K562 (cell line): Measurements from ENCODE around the gene AGFG2. TPM values are rescaled to one million over a fixed set of nuclear protein-coding genes. Genes with fewer than 3 reads are reported as not detected.

Source experiments
- ATAC-seq: fragments of 200-7000 bp; cut with Tn5 transposase; 3 replicates; pipeline ENCODE4 v1.9.1; 2020; ENCODE audit warnings: moderate library complexity
- BruUV-seq: library from RNA; stranded (reverse); fragments of 400-500 nt; replicated peaks from 2 replicates; lab custom pipeline; 2021; lab: Mats Ljungman, UMichigan
- CTCF ChIA-PET: fragments of 300-600 bp; formaldehyde crosslinking; extraction: SDS; loops from one replicate; lab custom pipeline; 2021; ENCODE audit warnings: low intra/inter-chr PET ratio; lab: Yijun Ruan, JAX
- POLR2A ChIA-PET: fragments of 300-600, 350-650 bp; sonication (Branson Sonifier 250); formaldehyde crosslinking; extraction: SDS; loops from one replicate; lab custom pipeline; 2021; ENCODE audit warnings: antibody characterized with exemption, inconsistent platforms; lab: Yijun Ruan, JAX
- DNase-seq, 4 experiments: peaks; one replicate each; pipeline versions ENCODE4 v3.0.0 to v3.0.0-alpha.2; 2011 to 2018; ENCODE audit warnings: low spot score in 3 of 4, mixed read lengths in 3 of 4; ENCODE audit errors: extremely low read depth in 1 of 4
- FAIRE-seq: peaks from 2 replicates; lab custom pipeline; 2011; peaks lifted over from hg19 to GRCh38; lab: Jason Lieb, UNC
- H2AFZ ChIP-seq: 2 replicates; pipeline ENCODE4 v1.6.0; 2011; ENCODE audit warnings: low read depth, low read length, control low read depth, inconsistent platforms
- H3K27ac ChIP-seq: fragments of 200-600 bp; 3 replicates; pipeline ENCODE4 v1.8.0; 2011; ENCODE audit warnings: low read depth, mild to moderate bottlenecking, control low read depth, inconsistent platforms, low read length, moderate library complexity, mixed read lengths; ENCODE audit errors: extremely low read depth
- H3K27me3 ChIP-seq, 2 experiments: fragments of 300-600 bp in 1 of 2; 2 replicates in 1 of 2; 3 replicates in 1 of 2; pipeline versions ENCODE4 v1.6.0 to v1.8.0; 2011; ENCODE audit warnings: inconsistent platforms in 2 of 2, low read length in 2 of 2, mild to moderate bottlenecking in 1 of 2, mixed read lengths in 1 of 2, moderate library complexity in 1 of 2; ENCODE audit not compliant: control insufficient read depth in 2 of 2, insufficient read depth in 2 of 2
- H3K36me3 ChIP-seq: fragments of 300-600 bp; 3 replicates; pipeline ENCODE4 v1.8.0; 2011; ENCODE audit warnings: mild to moderate bottlenecking, low read length, inconsistent platforms; ENCODE audit not compliant: control insufficient read depth, insufficient read depth
- H3K4me1 ChIP-seq, 2 experiments: fragments of 200-600 bp in 1 of 2; replicated peaks in 1 of 2; 2 replicates in 1 of 2; 3 replicates in 1 of 2; pipeline versions ENCODE4 v1.5.1 to v1.8.0; 2011; ENCODE audit warnings: inconsistent platforms in 2 of 2, low read length in 2 of 2, mild to moderate bottlenecking in 1 of 2, mixed read lengths in 1 of 2, moderate library complexity in 1 of 2; ENCODE audit not compliant: control insufficient read depth in 2 of 2, insufficient read depth in 2 of 2
- H3K4me2 ChIP-seq: 2 replicates; pipeline ENCODE4 v1.6.1; 2011; ENCODE audit warnings: low read length, control low read depth, inconsistent platforms, mixed read lengths; ENCODE audit not compliant: insufficient read depth
- H3K4me3 ChIP-seq: fragments of 200-600 bp; sonication (generic), shearing (Covaris generic); 2 replicates; pipeline ENCODE4 v1.5.1; 2016; ENCODE audit warnings: control low read depth, inconsistent platforms
- H3K79me2 ChIP-seq: fragments of 200-600 bp; 3 replicates; pipeline ENCODE4 v1.8.0; 2011; ENCODE audit warnings: low read length, inconsistent platforms; ENCODE audit not compliant: control insufficient read depth, insufficient read depth
- H3K9ac ChIP-seq, 2 experiments: 2 replicates each; pipeline versions ENCODE4 v1.6.0 to v1.6.1; 2011; ENCODE audit warnings: low read depth in 2 of 2, low read length in 2 of 2, control low read depth in 1 of 2, inconsistent platforms in 1 of 2, mild to moderate bottlenecking in 1 of 2, mixed read lengths in 1 of 2; ENCODE audit not compliant: insufficient read depth in 1 of 2
- H3K9me1 ChIP-seq: one replicate; pipeline ENCODE4 v1.6.0; 2011; ENCODE audit warnings: inconsistent platforms, mild to moderate bottlenecking, low read length, moderate library complexity; ENCODE audit not compliant: control insufficient read depth, insufficient read depth
- H3K9me3 ChIP-seq: replicated peaks from 2 replicates; pipeline ENCODE4 v1.5.1; 2011; ENCODE audit warnings: low read depth, low read length, inconsistent platforms; ENCODE audit not compliant: control insufficient read depth, insufficient read depth
- H4K20me1 ChIP-seq: replicated peaks from 2 replicates; pipeline ENCODE4 v1.6.1; 2011; ENCODE audit warnings: low read length, inconsistent platforms, mixed read lengths; ENCODE audit not compliant: control insufficient read depth, insufficient read depth
- ATF7 ChIP-seq: fragments of 450-650 bp; IDR thresholded peaks from 2 replicates; pipeline ENCODE4 v1.7.1; 2014; ENCODE audit warnings: mild to moderate bottlenecking, moderate library complexity
- CLOCK ChIP-seq: fragments of 250-450 bp; sonication (Bioruptor Pico); IDR thresholded peaks from 2 replicates; pipeline ENCODE4 v1.4.0; 2020; ENCODE audit warnings: mild to moderate bottlenecking, moderate library complexity, borderline replicate concordance
- COPS2 ChIP-seq: fragments of 450-650 bp; conservative IDR thresholded peaks from 2 replicates; pipeline ENCODE4 v1.6.1; 2016; ENCODE audit warnings: mild to moderate bottlenecking, moderate library complexity
- DMBX1 ChIP-seq: fragments of 250-450 bp; sonication (Bioruptor Pico); IDR thresholded peaks from 2 replicates; pipeline ENCODE4 v1.8.0; 2022; ENCODE audit warnings: inconsistent platforms, mild to moderate bottlenecking, moderate library complexity, borderline replicate concordance
- EWSR1 ChIP-seq: fragments of 450-650 bp; IDR thresholded peaks from 2 replicates; pipeline ENCODE4 v1.6.1; 2018; ENCODE audit warnings: borderline replicate concordance, mild to moderate bottlenecking, low read depth, moderate library complexity; ENCODE audit not compliant: partially characterized antibody
- GATA2 ChIP-seq: sonication (generic); formaldehyde crosslinking; IDR thresholded peaks from 2 replicates; pipeline ENCODE4 v1.4.0; 2020; ENCODE audit warnings: mild to moderate bottlenecking, missing genetic modification reagents
- HNRNPUL1 ChIP-seq: fragments of 200-400 bp; formaldehyde crosslinking; IDR thresholded peaks from 2 replicates; pipeline ENCODE4 v1.6.1; 2017; ENCODE audit warnings: low read length
- MTA1 ChIP-seq: fragments of 450-650 bp; IDR thresholded peaks from 2 replicates; pipeline ENCODE4 v1.6.1; 2017; ENCODE audit warnings: borderline replicate concordance
- MXI1 ChIP-seq: IDR thresholded peaks from 2 replicates; pipeline ENCODE4 v1.6.1; 2011; ENCODE audit warnings: low read depth, mild to moderate bottlenecking, improper control_type of control experiment, low read length
- POLR2AphosphoS5 ChIP-seq: IDR thresholded peaks from 2 replicates; pipeline ENCODE4 v1.6.1; 2011; ENCODE audit warnings: mild to moderate bottlenecking, low read depth, low read length, moderate library complexity; ENCODE audit not compliant: control insufficient read depth, insufficient read depth
- RUNX1 ChIP-seq: sonication (generic); IDR thresholded peaks from 2 replicates; pipeline ENCODE4 v1.6.1; 2016; ENCODE audit warnings: antibody characterized with exemption, low read depth
- SIX5 ChIP-seq, 2 experiments: IDR thresholded peaks; 2 replicates each; pipeline ENCODE4 v1.6.1; 2011; ENCODE audit warnings: low read length in 2 of 2, borderline replicate concordance in 1 of 2, low read depth in 1 of 2, mild to moderate bottlenecking in 1 of 2, moderate library complexity in 1 of 2; ENCODE audit not compliant: insufficient read depth in 1 of 2
- SNRNP70 ChIP-seq: fragments of 200-400 bp; formaldehyde crosslinking; optimal IDR thresholded peaks from 2 replicates; pipeline ENCODE3; 2017; ENCODE audit warnings: low read depth, low read length
- TAL1 ChIP-seq: fragments of 450-650 bp; IDR thresholded peaks from 2 replicates; pipeline ENCODE4 v1.6.1; 2016; ENCODE audit warnings: mild to moderate bottlenecking
- U2AF1 ChIP-seq: fragments of 200-400 bp; formaldehyde crosslinking; optimal IDR thresholded peaks from 2 replicates; pipeline ENCODE3; 2017; ENCODE audit warnings: mild to moderate bottlenecking, low read depth, low read length, moderate library complexity
- XRCC4 ChIP-seq: IDR thresholded peaks from one replicate; pipeline ENCODE4 v1.6.1; 2011; ENCODE audit not compliant: insufficient read depth, insufficient read length; ENCODE audit errors: extremely low read depth
- ZNF24 ChIP-seq: fragments of 450-650 bp; IDR thresholded peaks from 2 replicates; pipeline ENCODE4 v1.6.1; 2016
- ZNF354B ChIP-seq: fragments of 250-450 bp; sonication (Bioruptor Pico); IDR thresholded peaks from 2 replicates; pipeline ENCODE4 v1.4.0; 2020
- ZNF655 ChIP-seq: fragments of 250-450 bp; sonication (Bioruptor Pico); IDR thresholded peaks from 2 replicates; pipeline ENCODE4 v1.5.0; 2021
- WGBS: fragments of 100-300 bp; shearing (Covaris generic); methylation state at CpG from one replicate; pipeline ENCODE4 v1.1.6; 2016; ENCODE audit warnings: low coverage, mixed read lengths; ENCODE audit not compliant: insufficient coverage; ENCODE audit errors: missing lambda C conversion rate; 5-methylcytosine and 5-hydroxymethylcytosine counted together
- in situ Hi-C: fragments of 300-500 bp; cut with MboI; formaldehyde crosslinking; loops from 4 replicates; pipeline ENCODE4 v1.15.0; 2018; ENCODE audit warnings: inconsistent platforms, mixed read lengths
- intact Hi-C: fragments of 100-400 bp; cut with micrococcal nuclease; formaldehyde crosslinking; loops from 2 replicates; pipeline ENCODE4 v1.14.2; 2022
- polyA plus RNA-seq, 8 experiments: library from polyadenylated mRNA; depleted of rRNA in 4 of 8; stranded (reverse) in 5 of 8; unstranded in 3 of 8; fragments of >200 nt; fragmentation: Nextera tagmentation in 2 of 8; fragmentation: Illumina TruSeq in 1 of 8; extraction: Ambion mirVana in 2 of 8; extraction: Trizol in 1 of 8; gene quantifications; 2 replicates each; pipeline versions ENCODE4 v1.2.1 to v1.2.3, GENCODE V29; 2011 to 2014; ENCODE audit warnings: inconsistent platforms in 1 of 8, missing spikeins in 1 of 8
- total RNA-seq, 7 experiments: library from RNA; depleted of rRNA in 6 of 7; stranded (reverse); fragments of >200 nt in 6 of 7; fragmentation: Illumina TruSeq in 2 of 7; extraction: Trizol in 2 of 7; gene quantifications; 2 replicates each; pipeline versions ENCODE4 v1.2.1 to v1.2.3, GENCODE V29; 2011 to 2021; ENCODE audit warnings: low replicate concordance in 1 of 7

AGFG2 gene
- total and polyA plus RNA-seq, 9 of the 15 experiments (the other 6 are each of a cell fraction or from before 2014, with no cell fraction given): 0.31 to 23.1 (median 6.5) TPM

GRCh38 chr7:100490483-100491191 lies 48.4 kb upstream of the AGFG2 start:
- DNase-seq (peak in 3 of 4 experiments; percentile 8 to 16 (median 10)), FAIRE-seq (no peak), ATAC-seq (no peak)
- Histone ChIP-seq H3K4me2 (no peak overlapping the region), H3K4me3 (no peak overlapping the region), H3K9me1 (no peaks in the 10 kb centered on the region), H2AFZ (no peak overlapping the region), H3K9me3 (no peaks in the 10 kb centered on the region), H3K27ac (no peak overlapping the region), H3K9ac (no peak overlapping the region), H3K27me3 (no peaks in the 10 kb centered on the region), H3K36me3 (no peaks in the 10 kb centered on the region), H3K79me2 (no peaks in the 10 kb centered on the region), H3K4me1 (peaks cover 4 to 51% of the 10 kb centered on the region in 2 experiments; a peak in 3 of 5 replicates), H4K20me1 (no peaks in the 10 kb centered on the region)
- ChIA-PET POLR2A (interaction anchor here (0.6 to 1.5 kb wide), 4 partner anchors 16 to 1365 kb away, joined by 3 to 4 read pairs (median 4); partner anchors contain the start of gene GNB2), CTCF (no interaction called here)
- TF ChIP-seq TAL1: no peak
- TF ChIP-seq SNRNP70: no peak
- TF ChIP-seq COPS2: no peak
- TF ChIP-seq MTA1: no peak
- TF ChIP-seq CLOCK (CRISPR knock-in tag): no peak
- TF ChIP-seq HNRNPUL1: no peak
- TF ChIP-seq RUNX1: no peak
- no peak for TF ChIP-seq SIX5 (IDR thresholded peaks at IDR 0.05; ENCODE audit: borderline replicate concordance in 1 of 2, insufficient read depth in 1 of 2, low read depth in 1 of 2, low read length in 2 of 2)
- TF ChIP-seq GATA2: no peak
- TF ChIP-seq POLR2AphosphoS5: no peak
- TF ChIP-seq MXI1: no peak
- no peak for TF ChIP-seq ZNF354B (CRISPR knock-in tag)
- TF ChIP-seq DMBX1: no peak
- TF ChIP-seq ATF7: no peak
- no peak for TF ChIP-seq U2AF1
- TF ChIP-seq ZNF24: no peak
- TF ChIP-seq EWSR1: no peak
- TF ChIP-seq XRCC4: no peak
- no peak for TF ChIP-seq ZNF655 (CRISPR knock-in tag)
- no TSS peak for BruUV-seq
- intact Hi-C loops (no loop called here), in situ Hi-C loops (no loop called here)
- WGBS: 33% methylated on average over 22 of the region's 25 CpGs
